GM23248 (cell line): ENCODE results near the gene ZNF865. TPM values are rescaled to one million over a fixed set of nuclear protein-coding genes. Genes with fewer than 3 reads are reported as not detected.

ENCODE experiments used
- DNase-seq: peaks from one replicate; pipeline ENCODE4 v3.0.0-alpha.2; 2015
- H2AFZ ChIP-seq: fragments of 200-600 bp; sonication (generic); 2 replicates; pipeline ENCODE4 v1.6.1; 2016; ENCODE audit warnings: antibody characterized with exemption
- H3F3A ChIP-seq: fragments of 200-600 bp; sonication (generic); 2 replicates; pipeline ENCODE4 v1.6.1; 2016; ENCODE audit warnings: mild to moderate bottlenecking, antibody characterized with exemption, mixed run types; ENCODE audit not compliant: insufficient read depth
- H3K27ac ChIP-seq: fragments of 200-600 bp; sonication (generic); 2 replicates; pipeline ENCODE4 v1.5.1; 2016; ENCODE audit warnings: mild to moderate bottlenecking
- H3K27me3 ChIP-seq: fragments of 200-600 bp; sonication (generic); replicated peaks from 2 replicates; pipeline ENCODE4 v1.6.1; 2016; ENCODE audit warnings: mild to moderate bottlenecking; ENCODE audit not compliant: insufficient read depth
- H3K36me3 ChIP-seq: fragments of 200-600 bp; sonication (generic); 2 replicates; pipeline ENCODE4 v1.6.1; 2016; ENCODE audit warnings: low read depth, mild to moderate bottlenecking
- H3K4me1 ChIP-seq: fragments of 200-600 bp; sonication (generic); 2 replicates; pipeline ENCODE4 v1.6.1; 2016; ENCODE audit warnings: mild to moderate bottlenecking; ENCODE audit not compliant: insufficient read depth
- H3K4me2 ChIP-seq: fragments of 200-600 bp; sonication (generic); one replicate; pipeline ENCODE4 v1.6.1; 2016; ENCODE audit warnings: mild to moderate bottlenecking; ENCODE audit not compliant: unreplicated experiment
- H3K4me3 ChIP-seq: fragments of 200-600 bp; sonication (generic); 2 replicates; pipeline ENCODE4 v1.5.1; 2016; ENCODE audit warnings: mild to moderate bottlenecking
- H3K79me2 ChIP-seq: fragments of 200-600 bp; sonication (generic); 2 replicates; pipeline ENCODE4 v1.6.1; 2016; ENCODE audit warnings: mild to moderate bottlenecking; ENCODE audit not compliant: insufficient read depth
- H3K9ac ChIP-seq: fragments of 200-600 bp; sonication (generic); 2 replicates; pipeline ENCODE4 v1.6.1; 2016; ENCODE audit warnings: mild to moderate bottlenecking
- H3K9me2 ChIP-seq: fragments of 200-600 bp; sonication (generic); 2 replicates; pipeline ENCODE4 v1.6.1; 2016; ENCODE audit warnings: mixed run types, mild to moderate bottlenecking, moderate library complexity; ENCODE audit not compliant: insufficient read depth
- H3K9me3 ChIP-seq: fragments of 200-600 bp; sonication (generic); one replicate; pipeline ENCODE4 v1.6.1; 2017; ENCODE audit warnings: low read depth
- H4K20me1 ChIP-seq: fragments of 200-600 bp; sonication (generic); 2 replicates; pipeline ENCODE4 v1.6.0; 2016; ENCODE audit not compliant: insufficient read depth
- EZH2 ChIP-seq: fragments of 200-600 bp; sonication (generic); IDR thresholded peaks from 2 replicates; pipeline ENCODE4 v1.6.1; 2018; ENCODE audit warnings: antibody characterized with exemption, mild to moderate bottlenecking; ENCODE audit not compliant: insufficient read depth, poor library complexity, severe bottlenecking
- EZH2phosphoT487 ChIP-seq: fragments of 200-600 bp; sonication (generic); IDR thresholded peaks from 2 replicates; pipeline ENCODE4 v1.6.1; 2018; ENCODE audit warnings: antibody characterized with exemption, moderate library complexity, mild to moderate bottlenecking, low read depth; ENCODE audit not compliant: insufficient read depth
- WGBS, 2 experiments: methylation state at CpG; one replicate each; pipeline ENCODE4 v1.1.6; 2015 to 2017; ENCODE audit warnings: low lambda C conversion rate in 2 of 2, low coverage in 1 of 2; ENCODE audit errors: missing lambda C conversion rate in 2 of 2; 5-methylcytosine and 5-hydroxymethylcytosine counted together
- in situ Hi-C: fragments of 300-500 bp; cut with MboI; formaldehyde crosslinking; loops from 2 replicates; pipeline ENCODE4 v1.15.0; 2020
- polyA plus RNA-seq: library from polyadenylated mRNA; unstranded; fragments of >200 nt; fragmentation: Nextera tagmentation; extraction: Ambion mirVana; gene quantifications from 2 replicates; pipeline ENCODE4 v1.2.1, GENCODE V29; 2016
- total RNA-seq: library from RNA; depleted of rRNA; stranded (reverse); fragments of >200 nt; shearing (Covaris generic); gene quantifications from 2 replicates; pipeline ENCODE4 v1.2.3, GENCODE V29; 2014

ZNF865 gene
- total and polyA plus RNA-seq, 2 experiments from 2014 or later, result 0.21 to 1.3 TPM

DNA sequence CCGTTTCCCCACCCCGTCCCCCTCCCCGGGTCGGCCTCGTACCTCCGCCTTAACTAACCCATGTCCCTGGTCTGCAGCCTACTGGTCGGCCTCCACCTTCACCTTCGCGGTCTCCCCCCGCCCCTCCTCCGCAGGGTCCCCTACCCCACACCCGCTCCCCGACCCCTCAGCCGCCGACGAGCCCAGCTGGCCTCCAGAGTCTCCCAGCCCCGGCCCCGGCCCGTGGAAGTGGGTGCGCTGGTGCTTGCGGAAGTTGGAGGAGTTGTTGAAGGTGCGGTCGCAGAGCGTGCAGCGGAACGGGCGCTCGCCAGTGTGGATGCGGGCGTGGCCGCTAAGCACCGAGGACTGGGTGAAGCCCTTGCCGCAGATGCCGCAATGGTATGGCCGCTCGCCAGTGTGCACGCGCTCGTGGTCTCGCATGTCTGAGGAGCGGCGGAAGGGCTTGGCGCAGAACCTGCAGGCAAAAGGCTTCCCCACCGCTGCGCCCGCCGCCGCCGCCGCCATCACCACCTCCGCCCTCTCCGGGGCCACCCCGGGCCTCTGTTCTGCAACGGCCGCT, 16.3 kb downstream of the ZNF865 start:
- in situ Hi-C loops, result no loop called here
- Histone ChIP-seq H3F3A (peaks cover 13% of the 10 kb centered on the region; the same call in 1 of the 2 replicates), H3K27ac (no peak overlapping the region), H3K27me3 (no peaks in the 10 kb centered on the region), H3K79me2 (0 out of 2 replicates have a peak, but pooled peaks cover 8% of the 10 kb centered on the region), H3K36me3 (no peaks in the 10 kb centered on the region), H3K9ac (no peak overlapping the region), H4K20me1 (no peaks in the 10 kb centered on the region), H2AFZ (no peak overlapping the region), H3K9me2 (no peaks in the 10 kb centered on the region), H3K4me2 (no peak overlapping the region), H3K4me1 (no peaks in the 10 kb centered on the region), H3K9me3 (no peaks in the 10 kb centered on the region), H3K4me3 (no peak overlapping the region)
- WGBS, 2 experiments, result 93 to 97% methylated on average over 29 to 53 of the region's 55 CpGs
- TF ChIP-seq EZH2phosphoT487 (no peak), EZH2 (no peak)
- DNase-seq, result no peak

GRCh38 chr19:55622242-55622969, 17.0 kb downstream of the ZNF865 start:
- Histone ChIP-seq H3K36me3 (no peaks in the 10 kb centered on the region), H3K27me3 (no peaks in the 10 kb centered on the region), H3K4me2 (no peak overlapping the region), H3K4me1 (no peaks in the 10 kb centered on the region), H3F3A (peaks cover 13% of the 10 kb centered on the region; the same call in 1 of the 2 replicates), H3K27ac (no peak overlapping the region), H3K9me3 (no peaks in the 10 kb centered on the region), H3K9ac (no peak overlapping the region), H3K4me3 (no peak overlapping the region), H3K79me2 (0 out of 2 replicates have a peak, but pooled peaks cover 8% of the 10 kb centered on the region), H3K9me2 (no peaks in the 10 kb centered on the region), H4K20me1 (no peaks in the 10 kb centered on the region), H2AFZ (no peak overlapping the region)
- no peak for DNase-seq
- in situ Hi-C loops, result no loop called here
- 94 to 95% methylated on average over 34 to 40 of the region's 40 CpGs for WGBS, 2 experiments
- TF ChIP-seq EZH2 (no peak), EZH2phosphoT487 (no peak)

GRCh38 chr19:55623130-55623529, 17.7 kb downstream of the ZNF865 start:
- Histone ChIP-seq H3F3A (peaks cover 13% of the 10 kb centered on the region; the same call in 1 of the 2 replicates), H3K4me1 (no peaks in the 10 kb centered on the region), H3K27ac (no peak overlapping the region), H3K36me3 (no peaks in the 10 kb centered on the region), H3K4me3 (no peak overlapping the region), H3K9me2 (no peaks in the 10 kb centered on the region), H2AFZ (no peak overlapping the region), H3K9ac (no peak overlapping the region), H4K20me1 (no peaks in the 10 kb centered on the region), H3K79me2 (0 out of 2 replicates have a peak, but pooled peaks cover 8% of the 10 kb centered on the region), H3K27me3 (no peaks in the 10 kb centered on the region), H3K4me2 (no peak overlapping the region), H3K9me3 (no peaks in the 10 kb centered on the region)
- TF ChIP-seq EZH2phosphoT487 (no peak), EZH2 (no peak)
- in situ Hi-C loops, result no loop called here
- WGBS, 2 experiments, result 97 to 98% methylated on average over 7 of the region's 7 CpGs
- DNase-seq, result no peak

DNA sequence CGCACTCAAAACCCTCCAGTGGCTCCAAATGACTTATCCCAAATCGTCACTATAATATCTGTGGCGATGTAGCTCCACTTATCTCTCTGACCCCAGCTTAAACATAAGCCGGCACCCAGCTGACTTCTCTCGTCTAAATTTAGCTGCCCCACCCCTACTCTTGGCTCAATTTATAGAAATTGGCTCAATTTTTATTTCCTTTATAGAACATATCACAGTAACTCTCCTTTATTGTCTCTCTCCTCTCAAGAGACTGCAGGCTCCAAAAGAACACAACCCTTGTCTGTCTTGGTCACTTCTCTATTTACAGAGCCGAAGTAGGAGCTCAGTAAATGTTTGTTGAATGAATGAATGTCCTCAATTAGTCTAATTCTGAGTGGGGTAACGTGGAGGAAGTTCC, 18.1 kb downstream of the ZNF865 start:
- Histone ChIP-seq H3K4me3 (peak overlapping the region; percentile 80; the same call in 1 of the 2 replicates), H3K27ac (no peak overlapping the region)

More for the DNA sequence above, 18.1 kb downstream of the ZNF865 start:
- in situ Hi-C loops, result no loop called here
- Histone ChIP-seq H3K9me3 (no peaks in the 10 kb centered on the region), H3K27me3 (no peaks in the 10 kb centered on the region), H3K36me3 (no peaks in the 10 kb centered on the region), H2AFZ (no peak overlapping the region), H3K4me2 (peak overlapping the region; percentile 5), H3F3A (peaks cover 13% of the 10 kb centered on the region; the same call in 1 of the 2 replicates), H4K20me1 (no peaks in the 10 kb centered on the region), H3K79me2 (0 out of 2 replicates have a peak, but pooled peaks cover 8% of the 10 kb centered on the region), H3K4me1 (no peaks in the 10 kb centered on the region), H3K9me2 (no peaks in the 10 kb centered on the region), H3K9ac (no peak overlapping the region)
- no peak for DNase-seq
- WGBS, 2 experiments, result 69 to 73% methylated on average over 7 of the region's 7 CpGs
- no peak for TF ChIP-seq EZH2phosphoT487
- TF ChIP-seq EZH2, result no peak
